GM12865 (cell line): ENCODE results near the gene NANOS2.
"Not testable (repeated sequence)": the region's sequence is repeated elsewhere in the genome, so short reads cannot be mapped to it uniquely, and the experiment has no call there.

Experiments used
- DNase-seq: peaks from one replicate; pipeline ENCODE4 v3.0.0; 2010; ENCODE audit warnings: low read depth
- H3K4me3 ChIP-seq: 2 replicates; pipeline ENCODE4 v1.5.1; 2011; ENCODE audit warnings: mild to moderate bottlenecking, low read depth, low read length, control low read depth
- CTCF ChIP-seq: IDR thresholded peaks from 2 replicates; pipeline ENCODE4 v1.5.1; 2011; ENCODE audit warnings: low read length, control low read depth, low read depth, inconsistent platforms; ENCODE audit not compliant: insufficient read depth; ENCODE audit errors: missing control alignments

Gene NANOS2

DNA sequence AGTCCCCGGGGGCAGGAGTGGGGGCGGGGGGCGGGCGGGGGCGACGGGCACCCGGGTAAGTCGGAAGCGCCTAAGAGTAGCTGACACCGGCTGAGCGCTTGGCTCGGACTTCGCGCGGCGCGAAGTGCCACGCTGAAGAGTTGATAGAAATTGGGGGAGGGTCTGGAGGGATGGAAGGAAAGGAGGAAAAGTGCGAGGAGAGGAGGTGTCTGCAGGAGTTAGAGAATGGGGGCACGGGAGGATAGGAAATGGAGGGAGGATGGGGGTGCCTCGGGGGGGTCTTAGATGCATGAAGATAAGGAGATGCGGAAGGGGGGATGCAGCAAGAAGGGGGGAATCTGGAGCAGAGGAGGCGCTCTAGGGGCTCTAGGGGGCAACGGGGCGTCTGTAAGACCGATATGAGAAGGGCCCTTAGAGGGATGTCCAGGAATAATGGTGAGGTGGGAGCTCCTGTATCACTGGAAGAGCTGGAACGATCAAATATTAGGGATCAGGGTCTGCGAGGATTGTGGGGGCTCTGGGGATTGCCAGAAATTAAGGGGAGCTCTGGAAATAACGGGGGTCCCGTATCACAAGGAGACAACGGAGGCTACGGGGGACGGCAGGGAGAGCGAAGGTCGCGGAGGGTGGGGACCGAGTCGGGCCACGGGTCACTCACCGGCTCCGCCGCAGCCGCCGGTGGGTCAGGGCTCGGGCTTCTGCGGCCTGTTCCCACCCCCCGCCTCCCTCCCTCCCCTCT, 12.5 kb downstream of the NANOS2 start, which contains the start of gene MYPOP:
Gene MYPOP (minus strand): TSS at position 702 of the 739 bp plus-strand sequence. CDS start 840 bp downstream, outside the sequence.
- H3K4me3 ChIP-seq, result peak within 1 kb of the TSS; percentile 86
- DNase-seq, result no peak
- TF ChIP-seq CTCF, result no peak

DNA sequence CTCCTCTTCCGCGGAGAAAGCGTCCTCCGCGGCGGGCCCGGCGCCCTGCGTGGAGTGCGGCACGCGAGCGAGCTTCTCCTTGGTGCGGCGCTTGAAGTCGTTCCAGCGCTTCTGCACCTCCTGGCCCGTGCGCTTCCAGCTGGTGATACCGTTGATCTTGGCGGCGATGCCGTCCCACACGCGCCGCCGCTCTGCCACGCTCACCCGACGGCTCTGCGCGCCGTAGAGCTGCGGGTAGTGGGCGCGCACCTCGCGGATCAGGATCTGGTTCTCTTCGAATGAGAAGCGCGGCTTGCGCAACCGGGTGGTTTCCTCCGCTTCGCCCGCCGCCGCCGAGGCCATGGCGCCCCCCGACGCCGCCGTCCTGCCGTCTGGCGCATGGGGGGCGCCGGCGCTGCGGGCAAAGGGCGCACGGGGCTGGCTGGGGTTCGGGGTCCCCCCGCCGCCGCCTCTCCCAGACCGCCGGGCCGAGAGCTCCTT, 13.1 kb downstream of the NANOS2 start:
- no peak for TF ChIP-seq CTCF
- peak overlapping the region; percentile 86 for H3K4me3 ChIP-seq
- no peak for DNase-seq

DNA sequence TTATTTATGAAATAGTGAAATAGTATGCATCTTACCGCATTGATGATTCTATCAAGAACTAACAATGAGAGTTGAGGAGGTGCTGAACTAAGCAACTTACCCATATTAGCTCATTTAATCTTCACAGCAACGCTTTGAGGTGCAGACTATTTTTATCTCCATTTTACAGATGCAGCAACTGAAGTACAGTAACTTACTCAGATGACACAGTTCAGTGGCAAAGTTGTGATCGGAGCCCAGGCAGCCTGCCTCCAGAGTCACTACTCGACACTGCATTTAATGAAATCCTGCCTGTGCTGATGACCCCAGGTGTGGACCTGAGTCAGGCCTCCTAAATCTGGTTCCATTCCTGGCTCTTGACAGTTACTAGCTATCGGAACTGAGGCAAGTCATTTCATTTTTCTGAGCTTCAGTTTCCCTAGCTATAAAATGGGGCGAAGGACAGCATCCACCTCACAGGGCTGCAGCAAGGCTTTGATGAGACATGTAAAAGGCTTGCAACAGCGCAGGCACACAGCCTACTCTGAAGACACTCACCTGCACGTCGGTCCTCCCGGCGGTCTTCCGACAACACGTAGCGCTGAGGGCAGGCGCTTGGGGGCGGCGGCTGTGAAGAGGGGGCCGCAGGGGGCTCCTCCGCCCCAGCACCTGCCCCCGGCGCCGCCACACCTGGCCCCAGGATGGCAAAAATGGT, 13.7 kb downstream of the NANOS2 start:
- no peak for TF ChIP-seq CTCF
- H3K4me3 ChIP-seq, result peak overlapping the region; percentile 86; the same call in 1 of the 2 replicates
- DNase-seq, result no peak

GRCh38 chr19:45899919-45900589, 14.5 kb downstream of the NANOS2 start:
- no peak for TF ChIP-seq CTCF
- H3K4me3 ChIP-seq, result no peak overlapping the region
- DNase-seq, result no peak

DNA sequence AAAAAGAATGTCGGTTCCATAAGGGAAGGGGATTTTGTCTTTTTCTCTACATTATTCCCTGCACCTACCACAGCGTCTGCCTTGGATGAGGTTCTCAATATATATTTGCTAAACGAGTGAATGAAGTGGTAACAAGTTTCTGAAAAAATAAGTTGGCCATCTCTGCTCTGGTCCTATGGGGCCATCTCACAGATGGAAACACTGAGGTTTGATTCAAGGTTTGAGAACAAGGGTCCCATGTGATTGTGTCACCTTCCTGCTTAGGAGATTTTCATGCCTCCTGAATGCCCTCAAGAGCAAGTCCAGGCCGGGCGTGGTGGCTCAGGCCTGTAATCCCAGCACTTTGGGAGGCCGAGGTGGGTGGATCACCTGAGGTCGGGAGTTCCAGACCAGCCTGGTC, 15.3 kb downstream of the NANOS2 start:
- no peak for TF ChIP-seq CTCF
- no peak overlapping the region for H3K4me3 ChIP-seq
- no peak for DNase-seq

DNA sequence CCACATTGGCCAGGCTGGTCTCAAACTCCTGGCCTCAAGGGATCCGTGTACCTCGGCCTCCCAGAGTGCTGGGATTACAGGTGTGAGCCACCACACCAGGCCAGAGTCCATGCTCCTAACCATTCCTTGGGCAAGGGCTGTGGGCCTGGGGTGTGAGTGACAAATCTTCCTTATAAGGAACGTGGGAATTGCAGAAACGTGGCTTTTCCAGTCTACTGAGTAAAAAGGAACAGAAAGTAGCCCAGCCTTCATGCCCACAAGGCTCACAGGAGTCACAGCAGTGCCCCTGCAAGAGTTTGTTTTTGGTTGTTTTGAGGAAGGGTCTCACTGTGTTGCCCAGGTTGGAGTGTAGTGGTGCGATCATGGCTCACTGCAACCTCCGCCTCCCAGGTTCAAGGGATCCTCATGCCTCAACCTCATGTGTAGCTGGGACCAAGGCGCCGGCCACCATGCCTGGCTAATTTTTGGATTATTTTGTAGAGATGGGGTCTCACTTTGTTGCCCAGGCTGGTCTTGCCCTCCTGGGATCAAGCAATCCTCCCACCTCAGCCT, 17.2 kb downstream of the NANOS2 start:
- TF ChIP-seq CTCF, result no peak
- H3K4me3 ChIP-seq, result no peak overlapping the region
- DNase-seq, result no peak

DNA sequence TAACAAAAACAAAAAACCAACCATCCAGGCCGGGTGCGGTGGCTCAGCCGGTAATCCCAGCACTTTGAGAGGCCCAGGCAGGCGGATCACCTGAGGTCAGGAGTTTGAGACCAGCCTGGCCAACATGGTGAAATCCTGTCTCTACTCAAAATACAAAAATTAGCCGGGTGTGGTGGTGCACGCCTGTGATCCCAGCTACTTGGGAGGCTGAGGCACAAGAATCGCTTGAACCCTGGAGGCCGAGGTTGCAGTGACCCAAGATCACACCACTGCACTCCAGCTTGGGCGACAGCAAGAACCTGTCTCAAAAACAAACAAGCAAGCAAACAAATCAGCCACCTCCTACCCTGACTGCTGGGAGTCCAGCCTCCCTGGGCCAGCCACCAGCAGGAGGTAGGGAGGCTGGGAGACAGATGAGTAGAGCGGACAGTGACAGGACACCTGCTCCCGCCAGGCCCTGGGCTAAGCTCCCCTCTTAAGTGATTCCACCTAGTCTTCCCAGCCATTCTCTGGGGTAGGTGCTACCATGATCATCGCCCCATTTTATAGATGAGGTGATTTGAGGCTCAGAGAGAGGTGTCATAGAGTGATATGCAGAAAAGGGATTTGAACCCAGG, 18.5 kb downstream of the NANOS2 start:
- DNase-seq, H3K4me3 ChIP-seq: not testable (repeated sequence)
